NT2/D1 (cell line): ENCODE measurements around the gene RNASE4.

ENCODE experiments used
- DNase-seq: peaks from one replicate; pipeline ENCODE4 v3.0.0-alpha.2; 2011; ENCODE audit warnings: low read depth, low spot score
- H3K27me3 ChIP-seq: 2 replicates; pipeline ENCODE4 v1.6.0; 2011; ENCODE audit warnings: mild to moderate bottlenecking; ENCODE audit not compliant: insufficient read length, insufficient read depth
- H3K36me3 ChIP-seq: 2 replicates; pipeline ENCODE4 v1.6.1; 2011; ENCODE audit warnings: mild to moderate bottlenecking, low read length, mixed read lengths; ENCODE audit not compliant: insufficient read depth, insufficient read length
- H3K4me1 ChIP-seq: 2 replicates; pipeline ENCODE4 v1.5.1; 2011; ENCODE audit not compliant: insufficient read depth, insufficient read length
- H3K4me3 ChIP-seq: 2 replicates; pipeline ENCODE4 v1.5.1; 2011; ENCODE audit warnings: low read depth; ENCODE audit not compliant: insufficient read length
- H3K9ac ChIP-seq: 2 replicates; pipeline ENCODE4 v1.6.0; 2011; ENCODE audit warnings: low read depth; ENCODE audit not compliant: insufficient read length
- H3K9me3 ChIP-seq: 2 replicates; pipeline ENCODE4 v1.5.1; 2011; ENCODE audit warnings: mild to moderate bottlenecking, low read length; ENCODE audit not compliant: insufficient read depth
- SUZ12 ChIP-seq: IDR thresholded peaks from 2 replicates; pipeline ENCODE4 v1.6.1; 2011; ENCODE audit not compliant: insufficient read length, insufficient read depth; ENCODE audit errors: extremely low read depth
- YY1 ChIP-seq: IDR thresholded peaks from 2 replicates; pipeline ENCODE4 v1.6.1; 2011; ENCODE audit not compliant: insufficient read length, insufficient read depth
- ZNF274 ChIP-seq: IDR thresholded peaks from 2 replicates; pipeline ENCODE4 v1.6.1; 2011; ENCODE audit warnings: mild to moderate bottlenecking, low read depth, low read length

Gene RNASE4

DNA sequence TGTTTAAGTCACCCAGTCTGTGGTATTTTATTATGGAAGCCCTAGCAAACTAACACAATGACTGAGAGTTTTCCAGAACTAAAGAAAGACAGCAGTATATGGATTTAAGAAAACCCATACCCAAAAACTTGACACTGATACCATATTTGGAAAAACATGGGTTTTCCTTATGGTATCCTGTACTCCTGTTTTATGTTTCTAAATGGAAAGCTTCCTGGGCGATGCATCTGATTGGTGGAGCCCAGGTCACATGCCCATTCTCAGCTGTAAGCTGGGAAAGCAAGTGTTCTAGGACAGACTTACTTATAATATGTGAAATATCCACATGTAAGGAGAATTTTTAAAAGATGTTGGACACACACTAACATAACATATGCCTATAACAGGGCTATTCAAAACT is 4.5 kb upstream of the RNASE4 start:
- TF ChIP-seq SUZ12: no peak
- H3K4me1 ChIP-seq: no peaks in the 10 kb centered on the region
- no peaks in the 10 kb centered on the region for H3K9me3 ChIP-seq
- H3K36me3 ChIP-seq: no peaks in the 10 kb centered on the region
- no peak for DNase-seq
- no peak overlapping the region for H3K9ac ChIP-seq
- H3K27me3 ChIP-seq: no peaks in the 10 kb centered on the region
- no peak overlapping the region for H3K4me3 ChIP-seq

DNA sequence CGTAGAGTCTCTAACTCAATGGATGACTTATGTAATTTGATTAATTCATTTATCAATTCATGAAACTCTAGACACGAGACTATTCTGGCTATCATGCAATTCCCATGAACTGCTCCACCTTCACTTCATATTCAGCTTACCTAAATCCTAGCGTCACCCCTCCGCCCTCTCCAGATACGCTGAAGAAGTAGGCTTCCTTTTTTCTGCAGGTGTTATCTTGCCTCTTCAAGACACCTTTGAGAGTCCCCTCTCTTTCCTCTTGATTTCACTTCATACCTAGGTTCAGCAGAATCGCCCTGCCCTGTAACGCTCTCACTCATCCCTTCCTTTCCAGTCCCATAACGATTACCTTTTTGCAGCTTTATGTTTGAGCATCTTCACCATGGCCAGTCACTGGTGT is 4.0 kb upstream of the RNASE4 start:
- no peak overlapping the region for H3K9ac ChIP-seq
- H3K9me3 ChIP-seq: no peaks in the 10 kb centered on the region
- H3K4me1 ChIP-seq: no peaks in the 10 kb centered on the region
- H3K27me3 ChIP-seq: no peaks in the 10 kb centered on the region
- TF ChIP-seq ZNF274: no peak
- no peak for DNase-seq
- peak overlapping the region; percentile 44 for H3K4me3 ChIP-seq
- no peaks in the 10 kb centered on the region for H3K36me3 ChIP-seq

DNA sequence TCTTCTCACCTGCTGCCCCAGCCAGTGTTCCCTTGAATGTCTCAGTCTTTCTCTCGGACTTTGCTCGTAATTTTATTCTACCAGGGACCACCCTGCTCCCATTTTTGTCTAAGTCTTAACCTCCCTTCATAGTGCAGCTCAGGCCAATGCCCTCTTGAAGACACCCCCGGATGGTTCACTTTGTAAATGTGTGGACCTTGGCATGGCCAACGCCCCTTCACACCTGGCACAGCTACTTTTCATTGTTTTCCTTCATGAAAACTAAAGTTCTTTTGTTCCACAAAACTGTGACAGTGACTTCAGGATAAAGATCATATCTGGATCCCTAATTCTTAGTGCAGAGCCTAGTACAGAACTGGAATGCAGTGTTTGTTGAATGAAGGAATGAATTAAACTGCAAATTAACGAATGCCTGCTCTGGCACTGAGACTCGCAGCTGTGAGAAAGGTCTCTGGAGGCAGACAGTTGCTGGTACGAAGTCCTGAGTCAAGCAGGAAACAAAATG is 3.5 kb upstream of the RNASE4 start:
- no peaks in the 10 kb centered on the region for H3K9me3 ChIP-seq
- TF ChIP-seq SUZ12: no peak
- no peak for TF ChIP-seq YY1
- no peak for TF ChIP-seq ZNF274
- H3K4me3 ChIP-seq: peak overlapping the region; percentile 44
- H3K9ac ChIP-seq: peak overlapping the region; percentile 24
- no peak for DNase-seq
- H3K36me3 ChIP-seq: no peaks in the 10 kb centered on the region
- no peaks in the 10 kb centered on the region for H3K27me3 ChIP-seq
- H3K4me1 ChIP-seq: no peaks in the 10 kb centered on the region

DNA sequence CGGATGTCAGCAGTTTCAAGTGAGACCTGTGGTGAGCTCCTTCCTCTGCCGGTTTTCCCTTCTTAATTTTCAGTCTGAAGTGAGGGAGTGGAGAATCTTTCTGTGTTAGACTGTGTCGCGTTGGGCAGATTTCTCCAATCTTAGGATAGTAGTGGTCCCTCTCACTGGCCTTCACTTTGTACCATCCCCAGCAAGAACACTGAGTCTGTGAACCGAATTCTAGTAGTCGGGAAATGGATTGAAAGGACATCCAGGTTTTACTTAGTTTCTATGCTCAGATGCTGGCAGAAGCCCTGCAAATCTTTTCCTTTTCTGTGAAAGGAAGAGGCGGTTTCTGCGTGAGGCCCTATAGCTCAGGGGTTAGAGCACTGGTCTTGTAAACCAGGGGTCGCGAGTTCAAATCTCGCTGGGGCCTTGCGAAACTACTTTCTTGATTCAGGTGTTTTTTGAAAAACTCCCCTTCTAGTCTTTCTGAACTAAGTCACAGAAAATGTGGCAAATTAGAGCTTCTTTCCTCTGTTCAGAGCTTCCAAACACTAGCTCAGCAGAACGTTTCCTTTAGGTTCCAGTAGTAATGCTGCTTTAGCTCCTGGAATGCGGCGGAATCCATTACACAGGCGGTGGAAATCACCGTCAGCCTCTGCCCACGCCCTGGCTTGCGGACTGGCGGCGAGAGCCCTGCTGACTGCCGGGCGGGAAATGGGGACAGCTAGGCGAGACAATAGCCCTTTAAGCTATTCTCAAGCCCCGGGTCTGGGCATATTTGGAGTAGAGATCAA is 2.8 kb upstream of the RNASE4 start:
- Histone ChIP-seq H3K27me3 (no peaks in the 10 kb centered on the region), H3K9me3 (no peaks in the 10 kb centered on the region), H3K9ac (peak overlapping the region; percentile 94), H3K4me3 (peak overlapping the region; percentile 86), H3K36me3 (no peaks in the 10 kb centered on the region), H3K4me1 (no peaks in the 10 kb centered on the region)
- DNase-seq: no peak
- TF ChIP-seq YY1 (no peak), ZNF274 (no peak), SUZ12 (no peak)

DNA sequence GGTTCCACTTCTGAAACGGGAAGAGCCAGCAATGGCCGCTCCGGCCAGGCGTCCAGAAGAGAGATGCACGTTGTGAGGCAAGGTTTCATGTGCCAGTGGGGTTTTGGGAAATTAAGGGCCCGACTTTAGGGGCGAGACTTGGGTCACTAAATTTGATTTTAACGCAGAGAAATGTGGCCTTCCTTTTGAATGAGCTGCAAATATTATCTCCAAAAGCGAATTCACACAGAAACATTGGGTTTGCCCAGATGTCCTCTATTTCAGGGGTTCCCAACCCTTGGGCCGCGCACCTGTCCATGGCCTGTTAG is 2.3 kb upstream of the RNASE4 start:
- Histone ChIP-seq H3K4me3 (peak overlapping the region; percentile 86), H3K9me3 (no peaks in the 10 kb centered on the region), H3K4me1 (no peaks in the 10 kb centered on the region), H3K36me3 (no peaks in the 10 kb centered on the region), H3K9ac (peak overlapping the region; percentile 94), H3K27me3 (no peaks in the 10 kb centered on the region)
- no peak for DNase-seq
- no peak for TF ChIP-seq YY1
- TF ChIP-seq SUZ12: no peak
- no peak for TF ChIP-seq ZNF274

DNA sequence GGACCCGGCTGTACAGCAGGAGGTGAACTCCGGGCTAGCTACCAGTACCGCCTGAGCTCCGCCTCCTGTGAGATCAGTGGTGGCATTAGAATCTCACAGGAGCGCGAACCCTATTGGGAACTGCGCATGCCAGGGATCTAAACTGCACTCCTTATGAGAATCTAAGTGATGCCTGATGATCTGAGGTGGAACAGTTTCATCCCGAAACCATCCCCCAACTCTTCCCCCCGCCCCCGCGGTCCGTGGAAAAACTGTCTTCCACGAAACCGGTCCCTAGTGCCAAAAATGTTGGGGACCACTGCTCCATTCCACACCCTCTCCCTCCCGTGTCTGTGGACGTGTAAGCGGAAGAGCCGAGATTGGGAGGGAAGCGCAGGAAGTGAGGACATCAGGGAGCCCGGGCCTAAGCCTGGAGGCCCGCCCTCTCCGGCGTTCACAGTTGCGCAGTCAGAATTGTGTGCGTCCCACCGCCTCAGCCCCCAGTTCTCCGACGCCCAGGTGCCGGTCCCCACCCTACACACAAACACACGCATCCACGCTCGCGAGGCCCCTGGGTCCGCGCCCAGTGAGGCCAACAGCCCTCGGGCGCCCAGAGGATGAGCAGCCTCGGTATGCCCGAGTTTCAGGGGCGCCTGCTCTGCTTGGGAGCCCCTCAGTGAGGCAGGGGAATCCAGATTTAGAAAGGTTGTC is 1.8 kb upstream of the RNASE4 start:
- Histone ChIP-seq H3K4me1 (no peaks in the 10 kb centered on the region), H3K27me3 (no peaks in the 10 kb centered on the region), H3K9me3 (no peaks in the 10 kb centered on the region), H3K9ac (peak overlapping the region; percentile 94), H3K36me3 (no peaks in the 10 kb centered on the region), H3K4me3 (peak overlapping the region; percentile 86)
- TF ChIP-seq YY1: no peak
- no peak for TF ChIP-seq ZNF274
- TF ChIP-seq SUZ12: no peak
- no peak for DNase-seq

DNA sequence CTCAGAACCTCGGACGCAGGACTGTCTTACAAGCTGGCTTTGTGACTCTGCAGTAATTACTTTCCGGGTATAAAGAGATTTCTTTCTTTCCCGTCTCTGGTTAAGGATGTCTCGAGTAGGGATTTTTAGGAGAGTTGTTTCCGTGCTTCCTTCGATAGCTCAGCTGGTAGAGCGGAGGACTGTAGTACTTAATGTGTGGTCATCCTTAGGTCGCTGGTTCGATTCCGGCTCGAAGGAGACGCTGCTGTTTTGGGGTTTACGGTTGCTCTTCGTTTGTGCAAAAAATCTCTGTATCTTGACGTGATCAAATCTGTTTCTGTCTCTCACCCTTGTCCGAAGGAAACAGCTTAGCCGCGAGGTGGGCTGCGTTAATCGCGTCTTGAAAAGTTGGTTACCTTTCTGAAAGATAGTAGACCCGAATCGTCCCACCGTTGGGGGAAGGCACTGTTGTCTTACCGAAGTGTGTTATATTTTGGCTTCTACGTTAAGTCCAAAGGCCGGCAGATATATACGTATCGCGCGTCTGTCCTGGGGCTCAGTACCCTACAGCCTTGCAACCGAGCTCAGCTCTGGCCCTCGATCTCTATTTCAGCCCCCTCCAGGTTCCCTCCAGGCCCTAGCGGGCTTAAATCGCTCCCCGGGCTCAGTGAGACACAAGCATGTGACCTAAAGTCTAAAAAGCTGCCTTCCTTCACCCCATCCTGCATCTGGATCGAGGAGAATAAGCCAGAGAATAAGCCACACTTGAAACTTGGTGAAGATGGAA is 1.1 kb upstream of the RNASE4 start:
- DNase-seq: no peak
- H3K9ac ChIP-seq: peak overlapping the region; percentile 94
- no peaks in the 10 kb centered on the region for H3K27me3 ChIP-seq
- H3K4me1 ChIP-seq: no peaks in the 10 kb centered on the region
- no peaks in the 10 kb centered on the region for H3K9me3 ChIP-seq
- peak overlapping the region; percentile 86 for H3K4me3 ChIP-seq
- TF ChIP-seq SUZ12: no peak
- no peak for TF ChIP-seq ZNF274
- no peak for TF ChIP-seq YY1
- no peaks in the 10 kb centered on the region for H3K36me3 ChIP-seq
